Subcutaneous adipose tissue (tissue), 4 donors: ENCODE measurements around the gene KIF12. TPM values are rescaled to one million over a fixed set of nuclear protein-coding genes. Genes with fewer than 3 reads are reported as not detected.

Experiments used
- total RNA-seq, 4 donors: library from RNA; depleted of rRNA; stranded (reverse); fragments of >200 nt; gene quantifications; one replicate each; pipeline ENCODE4 v1.1.0, GENCODE V29; 2016
- TF ChIP-seq, protein P1 (sequence below): fragments of 450-650 bp; IDR thresholded peaks from one replicate; pipeline ENCODE4 v1.5.1; 2016; ENCODE audit warnings: low read depth, mild to moderate bottlenecking, control low read depth, antibody characterized with exemption, moderate library complexity

Gene KIF12
- total RNA-seq, 4 donors from 2014 or later = not detected

DNA sequence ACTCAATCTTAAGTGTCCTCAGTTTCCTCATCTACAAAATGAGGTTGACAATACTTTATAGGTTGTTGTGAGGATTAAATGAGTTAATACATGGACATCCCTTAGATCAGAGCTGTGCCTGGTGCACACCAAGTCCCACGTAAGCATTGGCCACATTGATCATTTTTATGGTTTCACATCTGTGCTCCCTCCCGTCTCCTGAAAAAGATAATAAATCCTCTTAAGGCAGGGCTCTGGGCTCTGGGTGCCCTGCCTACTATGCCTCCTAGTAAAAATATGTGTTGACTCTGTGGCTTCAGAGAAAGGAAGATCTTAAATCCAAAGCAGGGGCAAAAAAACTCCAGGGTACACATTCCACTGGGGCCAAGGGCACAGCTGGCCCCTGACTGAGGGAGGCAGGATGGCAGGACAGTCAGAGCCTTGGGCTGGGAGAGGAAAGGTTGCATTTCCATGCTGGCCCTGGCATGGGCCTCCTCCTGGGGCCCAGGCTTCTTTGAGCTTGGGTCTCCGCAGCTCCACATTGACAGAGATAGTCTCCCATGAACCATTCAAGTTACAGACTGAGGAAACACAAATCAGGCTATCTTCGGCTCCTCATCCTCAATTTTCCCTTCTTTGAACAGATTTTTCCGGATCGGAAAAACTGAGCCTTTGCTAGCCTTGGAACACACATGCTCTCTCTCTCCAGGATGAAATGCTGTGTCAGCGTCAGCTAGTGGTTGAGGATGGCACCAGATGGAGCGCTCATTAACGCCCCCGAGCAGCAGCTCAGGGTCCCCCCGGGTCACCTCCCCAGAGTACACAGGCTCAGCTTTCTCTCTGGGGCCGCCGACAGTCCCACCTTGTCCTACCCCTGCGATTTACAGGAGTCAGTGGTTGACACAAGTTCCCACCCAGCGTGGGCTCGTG lies 22.4 kb upstream of the KIF12 start:
- TF ChIP-seq, protein P1, sequence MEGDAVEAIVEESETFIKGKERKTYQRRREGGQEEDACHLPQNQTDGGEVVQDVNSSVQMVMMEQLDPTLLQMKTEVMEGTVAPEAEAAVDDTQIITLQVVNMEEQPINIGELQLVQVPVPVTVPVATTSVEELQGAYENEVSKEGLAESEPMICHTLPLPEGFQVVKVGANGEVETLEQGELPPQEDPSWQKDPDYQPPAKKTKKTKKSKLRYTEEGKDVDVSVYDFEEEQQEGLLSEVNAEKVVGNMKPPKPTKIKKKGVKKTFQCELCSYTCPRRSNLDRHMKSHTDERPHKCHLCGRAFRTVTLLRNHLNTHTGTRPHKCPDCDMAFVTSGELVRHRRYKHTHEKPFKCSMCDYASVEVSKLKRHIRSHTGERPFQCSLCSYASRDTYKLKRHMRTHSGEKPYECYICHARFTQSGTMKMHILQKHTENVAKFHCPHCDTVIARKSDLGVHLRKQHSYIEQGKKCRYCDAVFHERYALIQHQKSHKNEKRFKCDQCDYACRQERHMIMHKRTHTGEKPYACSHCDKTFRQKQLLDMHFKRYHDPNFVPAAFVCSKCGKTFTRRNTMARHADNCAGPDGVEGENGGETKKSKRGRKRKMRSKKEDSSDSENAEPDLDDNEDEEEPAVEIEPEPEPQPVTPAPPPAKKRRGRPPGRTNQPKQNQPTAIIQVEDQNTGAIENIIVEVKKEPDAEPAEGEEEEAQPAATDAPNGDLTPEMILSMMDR = no peak

DNA sequence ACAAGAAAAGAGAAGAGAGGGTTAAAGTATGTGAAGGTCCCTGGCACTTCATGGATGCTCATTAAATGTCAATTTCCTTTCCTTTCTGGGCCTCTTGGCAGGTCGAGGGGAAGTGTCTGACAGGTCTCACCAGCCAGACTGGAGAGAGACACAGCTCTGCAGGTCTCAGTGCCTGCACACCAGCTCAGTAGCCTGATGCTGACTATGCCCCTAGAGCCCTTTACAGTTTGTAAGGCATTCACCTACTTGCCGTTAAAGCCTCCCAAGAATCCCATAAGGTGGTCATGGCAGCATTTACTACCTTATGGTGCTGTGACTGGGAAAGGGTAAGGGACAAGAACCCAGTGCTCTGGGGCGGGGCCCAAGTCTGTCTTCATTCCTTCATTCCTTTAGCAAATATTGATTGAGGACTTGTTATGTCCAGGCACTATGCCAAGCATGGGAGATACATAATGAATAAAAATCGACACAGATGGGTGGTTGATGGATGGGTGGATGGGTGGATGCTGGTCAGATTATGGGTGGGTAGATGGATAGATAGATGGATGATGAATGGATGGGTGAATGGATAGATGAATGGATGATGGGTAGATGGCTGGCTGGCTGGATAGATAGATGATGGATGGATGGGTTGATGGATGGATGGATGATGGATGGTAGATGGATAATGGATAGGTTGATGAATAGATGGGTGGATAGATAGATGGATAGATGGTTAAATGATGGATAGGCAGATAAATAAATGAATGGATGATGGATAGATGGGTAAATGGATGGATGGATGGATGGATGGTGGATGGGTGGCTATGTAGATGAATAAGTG lies 21.3 kb upstream of the KIF12 start:
- TF ChIP-seq, protein P1 = no peak

DNA sequence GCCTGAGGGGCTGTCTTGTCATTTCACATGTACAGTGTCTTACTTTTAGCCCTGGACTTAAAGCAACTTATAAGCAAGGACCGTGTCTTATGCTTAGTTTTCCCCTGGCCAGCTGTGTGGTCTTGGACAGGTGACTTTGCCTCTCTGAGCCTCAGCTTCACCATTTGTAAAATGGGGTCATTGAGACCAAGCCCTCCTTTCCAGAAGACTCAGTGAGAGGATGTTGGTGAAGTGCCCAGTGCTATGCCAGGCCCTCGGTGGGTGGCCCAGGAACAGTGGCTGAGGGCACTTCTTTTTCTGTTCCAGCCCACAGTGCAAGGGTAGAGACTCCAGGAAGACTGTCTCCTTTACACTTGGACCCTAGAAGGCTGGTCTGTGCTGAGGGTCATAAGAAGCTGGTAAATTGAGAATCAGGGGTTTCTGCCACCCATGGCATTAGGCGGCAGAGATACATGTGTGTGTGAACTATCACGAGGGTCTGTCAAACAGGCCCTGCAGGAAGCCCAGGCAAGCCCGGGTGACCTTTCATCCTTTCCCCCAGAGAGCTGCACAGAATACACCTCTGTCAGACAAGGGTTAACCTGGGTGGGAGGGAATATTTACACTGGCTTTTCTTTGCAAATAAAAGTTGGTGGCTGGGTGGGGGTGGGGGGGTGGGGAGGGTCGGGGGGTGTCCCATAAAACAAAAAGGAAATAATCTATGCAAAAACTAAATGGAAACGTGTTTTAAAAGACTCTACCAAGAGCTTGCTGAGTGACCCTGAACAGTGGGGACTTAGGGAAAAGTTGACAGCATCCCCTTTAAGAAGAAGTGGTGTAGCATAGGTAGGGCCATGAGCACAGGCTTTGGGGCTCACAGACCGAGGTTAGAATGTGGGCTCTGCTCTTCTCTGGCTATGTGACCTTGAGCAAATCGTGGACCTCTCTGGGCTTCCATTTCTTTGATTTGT lies 20.4 kb upstream of the KIF12 start:
- TF ChIP-seq, protein P1 = no peak

DNA sequence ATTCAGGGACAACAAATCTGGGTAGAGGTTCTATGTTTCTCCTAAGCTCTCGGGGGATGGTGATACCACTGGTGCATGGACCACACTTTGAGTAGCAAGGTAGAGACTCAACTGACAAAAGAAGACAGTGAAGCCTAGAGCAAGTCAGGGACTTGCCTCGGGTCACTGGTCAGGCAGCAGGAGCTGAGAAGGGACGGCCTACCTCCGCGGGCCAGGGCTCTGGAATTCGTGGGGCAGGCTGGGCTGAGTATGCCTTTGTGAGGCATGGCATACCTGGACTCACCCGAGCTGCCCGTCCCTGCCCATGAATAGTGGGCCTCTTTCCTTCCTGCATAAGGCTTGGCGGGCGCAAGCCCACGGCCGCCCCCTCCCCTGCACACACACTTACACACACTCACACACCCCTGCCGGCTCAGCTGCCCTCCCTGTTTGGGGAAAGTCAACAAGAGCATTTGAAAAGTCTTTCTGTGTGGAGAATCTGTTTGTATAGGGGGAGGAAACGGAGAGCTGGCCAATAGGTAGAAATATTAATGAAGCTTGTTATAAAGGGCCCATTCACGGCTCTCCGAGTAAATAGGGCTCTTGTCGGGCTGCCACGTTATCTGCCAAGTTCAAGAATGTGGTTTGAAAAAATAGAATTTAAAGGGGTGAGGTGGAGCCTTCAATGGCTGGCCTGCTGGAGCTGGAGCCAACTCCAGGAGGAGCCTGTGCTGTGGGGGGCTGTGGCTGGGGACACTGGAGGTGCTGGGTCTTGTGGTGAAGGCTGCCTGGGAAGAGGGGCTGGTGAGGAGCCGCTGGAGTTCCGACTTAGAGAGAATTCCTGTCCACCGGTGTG lies 19.1 kb upstream of the KIF12 start:
- TF ChIP-seq, protein P1 = no peak

DNA sequence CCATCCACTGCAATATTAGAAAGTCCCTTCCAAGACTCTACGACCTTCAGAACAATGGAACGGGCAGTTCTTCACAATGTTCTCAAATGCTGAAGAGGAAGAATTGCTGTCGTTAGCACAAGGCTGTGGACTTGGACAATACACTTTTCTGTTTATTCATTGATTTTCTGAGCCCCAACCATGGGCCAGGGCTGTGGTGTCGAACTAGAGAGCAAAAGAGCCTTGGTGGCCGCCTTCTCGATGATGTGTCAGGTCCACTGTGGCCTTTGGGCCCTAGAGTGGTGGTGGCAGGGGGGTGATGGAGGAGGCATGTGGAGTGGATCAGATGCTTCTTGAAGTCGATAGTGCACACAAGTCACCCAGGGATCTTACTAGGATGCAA lies 18.5 kb upstream of the KIF12 start:
- TF ChIP-seq, protein P1 = no peak

DNA sequence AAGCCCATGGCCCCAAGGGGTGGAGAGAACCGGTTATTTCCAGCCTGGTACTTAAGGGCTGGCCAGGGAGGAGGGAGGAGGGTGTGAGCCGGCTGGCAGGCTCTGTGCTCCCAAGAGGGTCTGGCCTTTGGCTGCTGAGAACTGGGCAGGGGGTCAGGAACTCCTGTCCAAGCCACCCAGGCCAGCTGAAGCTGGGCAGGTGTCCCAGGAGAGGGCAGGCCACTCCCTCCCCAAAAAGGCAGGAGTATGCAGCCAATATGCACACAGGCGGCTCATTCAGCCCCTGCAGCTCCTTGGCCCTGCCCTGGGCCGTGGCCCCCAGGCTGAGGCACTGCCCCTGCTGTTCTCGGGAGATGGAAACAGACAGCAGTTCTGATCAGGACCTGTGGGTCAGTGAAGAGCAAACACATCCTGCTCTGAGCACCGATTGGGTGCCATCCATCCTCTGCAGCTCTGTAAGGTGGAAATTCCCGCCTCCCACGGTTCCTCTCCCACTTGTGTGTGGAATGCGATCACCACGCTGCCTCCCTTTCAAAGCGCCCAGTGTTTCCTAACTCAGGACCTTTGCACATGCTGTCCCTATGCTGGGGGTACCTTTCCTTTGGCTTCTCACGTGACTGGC lies 17.1 kb upstream of the KIF12 start:
- TF ChIP-seq, protein P1 = no peak
